Cardiac fibroblast (primary cell): ENCODE measurements around the gene CEPT1.

Experiments
- DNase-seq, 2 donors: peaks; one replicate each; pipeline versions ENCODE4 v3.0.0 to v3.0.0-alpha.2; 2010; ENCODE audit warnings: low read depth in 2 of 2
- H3K4me3 ChIP-seq, 2 donors: replicated peaks in 1 of 2; 1 replicate in 1 of 2; 2 replicates in 1 of 2; pipeline ENCODE4 v1.5.1; 2011; ENCODE audit warnings: low read depth in 2 of 2, low read length in 2 of 2, mild to moderate bottlenecking in 2 of 2, moderate library complexity in 1 of 2
- TF ChIP-seq, protein P1 (sequence below): IDR thresholded peaks from one replicate; pipeline ENCODE4 v1.5.1; 2011; ENCODE audit warnings: low read depth, mild to moderate bottlenecking, low read length, inconsistent platforms

CEPT1 gene

DNA sequence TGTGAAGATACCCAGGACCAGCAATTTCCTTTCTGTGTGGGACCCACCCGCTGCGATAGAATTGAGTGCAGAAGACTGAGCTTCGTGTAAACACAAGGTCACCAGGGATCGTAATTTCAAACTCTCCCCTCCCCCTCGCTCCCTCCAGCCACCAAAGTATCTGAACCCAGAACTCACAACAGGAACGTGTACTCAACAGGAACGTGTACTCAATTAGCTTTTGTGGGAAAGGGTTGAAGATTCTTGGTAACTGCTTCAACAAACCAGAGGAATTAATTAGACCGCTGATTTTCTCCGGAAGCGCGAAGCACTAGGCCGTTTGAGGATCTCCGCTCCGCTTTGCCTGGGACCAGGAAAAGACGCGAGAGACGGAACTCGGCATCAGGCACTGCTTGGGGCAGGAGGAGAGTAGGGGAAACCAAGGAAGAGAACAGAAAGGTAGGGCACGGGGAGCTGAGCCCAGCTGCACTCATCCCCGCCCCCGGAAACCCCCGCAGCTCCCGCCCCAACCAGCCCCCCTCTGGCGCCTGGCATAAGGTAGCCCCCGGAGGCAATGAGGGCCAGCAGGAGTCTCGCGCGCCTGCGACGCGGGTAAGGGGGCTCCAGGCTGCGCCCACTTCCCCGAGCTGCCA lies 583 bp upstream of the CEPT1 start:
- DNase-seq, result peak; percentile 58
- TF ChIP-seq, protein P1, sequence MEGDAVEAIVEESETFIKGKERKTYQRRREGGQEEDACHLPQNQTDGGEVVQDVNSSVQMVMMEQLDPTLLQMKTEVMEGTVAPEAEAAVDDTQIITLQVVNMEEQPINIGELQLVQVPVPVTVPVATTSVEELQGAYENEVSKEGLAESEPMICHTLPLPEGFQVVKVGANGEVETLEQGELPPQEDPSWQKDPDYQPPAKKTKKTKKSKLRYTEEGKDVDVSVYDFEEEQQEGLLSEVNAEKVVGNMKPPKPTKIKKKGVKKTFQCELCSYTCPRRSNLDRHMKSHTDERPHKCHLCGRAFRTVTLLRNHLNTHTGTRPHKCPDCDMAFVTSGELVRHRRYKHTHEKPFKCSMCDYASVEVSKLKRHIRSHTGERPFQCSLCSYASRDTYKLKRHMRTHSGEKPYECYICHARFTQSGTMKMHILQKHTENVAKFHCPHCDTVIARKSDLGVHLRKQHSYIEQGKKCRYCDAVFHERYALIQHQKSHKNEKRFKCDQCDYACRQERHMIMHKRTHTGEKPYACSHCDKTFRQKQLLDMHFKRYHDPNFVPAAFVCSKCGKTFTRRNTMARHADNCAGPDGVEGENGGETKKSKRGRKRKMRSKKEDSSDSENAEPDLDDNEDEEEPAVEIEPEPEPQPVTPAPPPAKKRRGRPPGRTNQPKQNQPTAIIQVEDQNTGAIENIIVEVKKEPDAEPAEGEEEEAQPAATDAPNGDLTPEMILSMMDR, result no peak
- H3K4me3 ChIP-seq, result peak overlapping the region; percentile 96

DNA sequence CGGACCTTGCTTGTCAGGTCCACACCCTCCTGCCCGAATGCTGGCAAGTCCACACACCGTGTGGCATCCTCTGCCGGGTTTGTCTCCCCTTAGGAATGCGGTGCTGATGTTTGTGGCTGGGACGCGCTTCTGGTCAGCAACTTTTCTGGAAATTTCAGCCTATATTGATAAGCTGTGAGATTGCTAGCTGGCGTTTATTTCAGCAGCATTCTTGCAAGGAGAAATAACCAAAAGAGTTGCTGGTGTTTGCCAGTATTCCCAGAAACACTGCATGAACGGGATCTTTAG lies 601 bp downstream of the CEPT1 start:
- TF ChIP-seq, protein P1, result no peak
- peak; percentile 60 for DNase-seq
- peak overlapping the region; percentile 96 for H3K4me3 ChIP-seq

DNA sequence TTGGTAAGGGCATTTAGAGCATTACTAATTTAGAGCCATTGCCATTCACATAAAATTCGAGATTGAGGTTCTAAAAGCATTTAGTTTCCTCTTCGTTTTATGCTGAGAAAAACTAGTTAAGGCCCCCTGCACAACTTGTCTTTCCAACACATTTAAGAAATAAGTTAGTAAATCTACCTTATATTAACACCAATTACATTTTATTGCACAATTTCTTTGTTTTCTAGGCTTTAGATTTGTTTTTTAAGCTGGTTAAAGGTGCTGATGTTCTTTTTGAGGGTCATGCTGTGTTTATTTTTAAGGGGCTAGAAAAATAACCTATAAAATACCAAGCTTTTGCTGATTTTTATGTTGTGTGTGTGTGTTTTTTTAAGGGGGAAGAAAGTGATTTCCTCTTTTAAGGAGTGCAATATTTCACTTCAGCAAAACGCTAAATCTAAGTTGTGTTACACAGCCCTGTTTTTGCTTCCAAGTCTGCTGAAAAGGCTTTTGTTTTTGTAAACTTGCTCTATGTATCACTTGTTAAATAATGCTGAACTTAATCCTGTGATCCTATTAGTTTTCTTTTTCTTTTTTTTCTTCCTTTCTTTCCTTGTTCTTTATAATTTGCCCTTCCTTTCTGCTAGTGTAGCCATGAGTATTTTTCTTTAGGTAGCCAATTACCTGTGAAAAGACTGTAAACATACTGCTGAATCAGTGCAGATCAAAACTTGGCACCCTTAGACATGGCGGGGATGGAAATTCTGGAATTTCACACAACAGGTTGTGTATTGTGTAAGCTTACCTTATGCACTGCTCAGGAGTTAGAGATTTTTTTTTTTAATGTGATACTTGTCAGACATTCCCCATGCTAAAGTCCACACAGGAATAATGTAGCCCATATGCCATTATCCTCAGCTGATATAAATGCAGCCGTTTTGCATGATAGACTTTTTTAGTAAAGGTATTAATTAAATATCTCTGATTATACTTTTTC lies 1.5 kb downstream of the CEPT1 start:
- TF ChIP-seq, protein P1, result no peak
- peak overlapping the region; percentile 96 for H3K4me3 ChIP-seq
- DNase-seq, result no peak

DNA sequence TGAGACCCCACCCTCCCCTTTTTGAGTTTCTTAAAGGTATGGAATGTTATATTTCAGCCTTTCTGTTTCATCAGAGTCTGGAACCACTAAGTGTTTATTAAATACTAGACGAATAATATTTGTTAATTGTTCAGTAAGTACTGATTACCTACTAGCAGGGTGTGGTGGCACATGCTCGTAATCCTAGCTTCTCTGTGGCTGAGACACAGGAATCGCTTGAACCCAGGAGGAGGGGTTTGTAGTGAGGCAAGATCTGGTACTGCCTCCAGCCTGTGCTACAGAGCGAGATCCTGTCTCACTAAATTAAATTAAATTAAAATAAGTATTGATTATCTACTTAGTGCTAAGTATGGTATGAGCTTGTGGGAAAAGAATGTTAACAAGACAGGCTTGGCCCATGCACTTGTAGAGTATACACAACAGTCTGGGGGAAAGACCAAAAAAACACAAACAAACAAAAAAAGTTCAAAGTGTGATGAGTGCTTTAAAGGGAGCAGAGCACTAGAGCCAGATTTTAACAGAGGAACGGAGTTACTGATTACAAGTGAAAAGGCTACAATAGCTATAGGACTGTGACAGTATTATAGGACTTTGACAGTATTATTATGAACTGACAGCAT lies 2.4 kb downstream of the CEPT1 start:
- no peak for DNase-seq
- H3K4me3 ChIP-seq, result no peak overlapping the region
- TF ChIP-seq, protein P1, result no peak

DNA sequence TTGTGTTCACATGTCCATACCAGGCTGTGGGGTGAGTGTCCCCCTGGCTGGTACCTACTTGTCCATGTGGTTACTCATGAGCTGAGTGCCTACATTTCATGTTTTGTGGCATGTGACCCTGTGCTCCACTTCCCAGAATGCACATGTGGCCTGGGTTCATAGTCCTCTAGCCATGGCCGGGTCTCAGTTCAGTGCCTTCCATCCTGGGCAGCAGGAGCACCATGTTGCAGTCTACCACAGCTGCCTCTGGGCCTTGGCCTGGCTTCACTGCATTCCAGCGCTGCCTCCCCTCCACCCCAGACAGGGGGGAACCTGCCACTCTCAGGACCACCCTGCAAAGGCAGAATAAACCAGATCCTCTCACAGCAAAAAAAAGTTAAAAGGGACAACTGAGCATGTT lies 5.5 kb downstream of the CEPT1 start:
- no peak for DNase-seq
- H3K4me3 ChIP-seq, result no peak overlapping the region
- TF ChIP-seq, protein P1, result no peak

DNA sequence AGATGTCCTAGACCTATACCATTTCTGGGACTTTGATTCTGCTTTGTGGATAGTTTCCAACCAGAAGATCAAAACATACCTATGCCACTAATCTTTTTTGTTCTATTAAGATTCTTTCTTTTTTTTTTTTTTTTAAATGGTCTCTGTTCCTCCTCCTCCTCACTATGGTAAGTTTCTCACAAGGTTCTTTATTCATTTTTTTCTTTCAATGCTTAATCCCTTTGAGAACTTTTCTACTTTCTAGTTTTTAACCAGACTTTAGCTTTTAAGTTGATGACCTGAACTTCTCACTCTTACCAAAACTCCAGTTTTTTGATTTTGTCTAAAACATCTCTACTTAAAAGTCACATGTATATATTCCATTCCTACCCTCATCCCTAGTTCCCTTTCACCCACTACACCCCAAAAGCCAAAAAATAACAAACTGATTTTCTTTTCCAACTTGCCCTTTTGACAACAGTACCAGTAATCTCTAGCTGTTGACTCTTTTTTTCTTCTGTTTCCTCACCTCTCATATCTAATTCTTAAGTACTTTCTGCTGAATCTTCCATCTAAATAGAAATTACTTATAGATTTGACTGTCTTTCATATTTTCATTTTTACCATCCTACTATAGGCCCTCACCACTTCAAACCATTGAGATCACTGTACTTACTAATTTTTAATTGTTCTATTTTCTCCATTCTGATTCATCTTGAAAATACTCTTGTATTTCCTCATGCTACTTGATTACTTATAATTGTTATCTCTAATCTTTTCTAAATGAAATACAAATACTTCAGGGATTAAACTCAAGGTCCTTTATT lies 6.1 kb downstream of the CEPT1 start:
- TF ChIP-seq, protein P1, result no peak
- H3K4me3 ChIP-seq, result no peak overlapping the region
- no peak for DNase-seq
